ENCODE data around the gene MYH13. TPM values are rescaled to one million over a fixed set of nuclear protein-coding genes. Genes with fewer than 3 reads are reported as not detected.

The MYH13 gene
- total RNA-seq (2014; rRNA removed; shearing (Covaris generic)), result not detected in 2 replicates

- no peak for DNase-seq (ENCODE audit: low spot score)
- in situ Hi-C loops (cut with HindIII; ENCODE audit: low sequenced_read_pairs), result no loop called here
Observed at GRCh38 chr17:10372906-10373305, at the start of gene MYH13. MYH13 (minus strand) TSS chr17:10373006; CDS start chr17:10364530, 8,476 bp downstream.

GRCh38 chr17:10421900-10422542 lies 49.2 kb upstream of the MYH13 start, which contains the start of gene MYH8:
MYH8 (minus strand) TSS chr17:10421950; CDS start chr17:10420227, 1,723 bp downstream.
- in situ Hi-C loops (cut with HindIII; ENCODE audit: low sequenced_read_pairs), result no loop called here
- DNase-seq (ENCODE audit: low spot score), result no peak

- DNase-seq (ENCODE audit: low spot score), result no peak
- in situ Hi-C loops (cut with HindIII; ENCODE audit: low sequenced_read_pairs), result no loop called here
Observed at GRCh38 chr17:10421211-10421610, 48.4 kb upstream of the MYH13 start.

DNA sequence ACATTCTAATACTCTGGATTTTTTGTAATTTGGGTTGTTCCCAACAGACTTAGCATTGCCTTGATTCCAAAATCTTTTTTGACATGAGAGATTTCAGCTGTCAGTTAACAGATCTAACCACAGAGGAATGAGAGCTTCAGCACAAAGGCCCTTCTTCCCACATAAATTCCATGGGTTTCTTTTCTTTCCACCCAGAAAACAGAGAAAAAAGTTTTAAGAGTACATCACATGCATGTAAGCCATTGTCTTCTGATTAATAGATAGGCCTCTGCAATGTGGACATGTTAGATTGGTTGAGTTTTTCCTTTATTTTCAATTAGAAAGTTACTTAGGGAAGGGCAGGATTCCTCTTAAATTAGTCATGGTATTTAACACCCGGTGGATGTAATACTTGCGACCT lies 48.0 kb upstream of the MYH13 start:
- in situ Hi-C loops (cut with HindIII; ENCODE audit: low sequenced_read_pairs), result no loop called here
- no peak for DNase-seq (ENCODE audit: low spot score)

GRCh38 chr17:10417431-10417830 lies 44.6 kb upstream of the MYH13 start:
- in situ Hi-C loops (cut with HindIII; ENCODE audit: low sequenced_read_pairs), result no loop called here
- DNase-seq (ENCODE audit: low spot score), result no peak

- in situ Hi-C loops (cut with HindIII; ENCODE audit: low sequenced_read_pairs), result no loop called here
- no peak for DNase-seq (ENCODE audit: low spot score)
Observed at GRCh38 chr17:10415161-10415560, 42.4 kb upstream of the MYH13 start.

- DNase-seq (ENCODE audit: low spot score), result no peak
- in situ Hi-C loops (cut with HindIII; ENCODE audit: low sequenced_read_pairs), result no loop called here
Observed at GRCh38 chr17:10403589-10403988, 30.8 kb upstream of the MYH13 start.

DNA sequence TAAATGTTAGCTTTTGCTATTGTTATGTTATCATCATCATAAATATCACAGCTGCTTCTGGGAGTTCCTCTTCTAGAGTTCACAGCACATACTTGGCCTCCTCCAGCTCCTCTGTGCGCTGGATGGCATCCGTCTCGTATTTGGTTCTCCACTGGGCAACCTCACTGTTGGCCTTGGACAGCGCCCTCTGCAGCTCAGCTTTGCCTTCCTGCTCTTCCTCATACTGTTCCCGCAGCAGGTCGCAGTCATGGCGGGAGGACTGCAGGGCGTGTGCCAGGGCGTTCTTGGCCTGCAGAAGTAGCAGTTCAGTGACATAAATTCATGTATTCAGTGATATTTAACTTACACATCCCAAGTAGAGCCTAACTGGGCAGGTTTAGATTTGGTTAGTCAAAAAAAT lies 25.5 kb upstream of the MYH13 start:
- no peak for DNase-seq (ENCODE audit: low spot score)
- in situ Hi-C loops (cut with HindIII; ENCODE audit: low sequenced_read_pairs), result no loop called here

GRCh38 chr17:10396524-10397163 lies 23.8 kb upstream of the MYH13 start:
- in situ Hi-C loops (cut with HindIII; ENCODE audit: low sequenced_read_pairs), result no loop called here

GRCh38 chr17:10394201-10394887 lies 21.5 kb upstream of the MYH13 start:
- DNase-seq (ENCODE audit: low spot score), result no peak
- in situ Hi-C loops (cut with HindIII; ENCODE audit: low sequenced_read_pairs), result no loop called here

More at GRCh38 chr17:10396524-10397163, 23.8 kb upstream of the MYH13 start:
- no peak for DNase-seq (ENCODE audit: low spot score)

DNA sequence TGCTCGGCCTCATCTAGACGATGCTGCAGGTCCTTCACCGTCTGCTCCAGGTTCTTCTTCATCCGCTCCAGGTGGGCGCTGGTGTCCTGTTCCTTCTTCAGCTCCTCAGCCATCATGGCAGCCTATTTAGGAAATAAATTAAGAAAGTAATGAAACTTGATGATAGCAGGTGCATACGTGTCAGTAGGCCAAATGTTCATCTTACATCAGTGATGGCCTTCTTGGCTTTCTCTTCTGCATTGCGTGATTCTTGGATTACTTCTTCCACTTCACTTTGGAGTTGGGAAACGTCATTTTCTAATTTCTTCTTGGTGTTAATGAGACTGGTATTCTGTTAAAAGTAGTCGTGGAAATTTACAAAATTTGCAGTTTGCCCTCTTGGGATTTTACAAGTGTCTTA lies 20.1 kb upstream of the MYH13 start:
- DNase-seq (ENCODE audit: low spot score), result no peak
- in situ Hi-C loops (cut with HindIII; ENCODE audit: low sequenced_read_pairs), result no loop called here

DNA sequence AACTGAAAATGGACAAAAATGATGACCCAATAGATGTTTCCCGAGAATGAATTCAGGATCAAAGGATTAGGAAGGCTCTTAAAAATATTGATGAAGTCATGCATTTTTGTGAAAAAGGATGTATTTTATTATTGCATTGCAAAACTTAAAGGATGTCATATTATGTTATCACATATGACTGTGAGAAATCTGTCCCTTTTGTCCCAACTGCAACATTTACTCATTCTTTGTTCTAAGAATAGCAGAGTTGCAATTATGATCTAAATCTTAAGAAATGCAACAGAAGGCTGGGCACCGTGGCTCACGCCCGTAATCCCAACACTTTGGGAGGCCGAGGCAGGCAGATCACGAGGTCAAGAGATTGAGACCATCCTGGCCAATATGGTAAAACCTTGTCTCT lies 13.1 kb upstream of the MYH13 start:
- no peak for DNase-seq (ENCODE audit: low spot score)
- in situ Hi-C loops (cut with HindIII; ENCODE audit: low sequenced_read_pairs), result no loop called here

DNA sequence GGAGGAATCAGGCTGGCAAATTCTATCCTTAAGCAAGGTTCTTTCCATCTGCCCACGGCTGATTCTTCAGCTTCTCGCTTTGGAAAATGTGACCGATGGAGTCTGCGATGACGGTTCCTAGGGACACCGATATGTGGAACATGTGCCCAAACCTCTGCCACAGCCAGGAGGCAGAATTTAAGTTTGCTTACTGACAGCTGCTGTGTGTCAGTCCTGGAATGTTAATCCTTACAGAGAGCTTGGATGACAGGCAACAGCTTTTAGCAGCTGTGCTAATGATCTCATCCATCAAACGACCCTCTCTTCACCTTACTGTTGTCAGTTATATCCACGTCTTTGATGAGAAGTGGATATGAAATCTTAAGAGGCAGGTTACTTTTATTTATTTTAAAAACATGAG lies 11.4 kb upstream of the MYH13 start:
- no peak for DNase-seq (ENCODE audit: low spot score)
- in situ Hi-C loops (cut with HindIII; ENCODE audit: low sequenced_read_pairs), result no loop called here

DNA sequence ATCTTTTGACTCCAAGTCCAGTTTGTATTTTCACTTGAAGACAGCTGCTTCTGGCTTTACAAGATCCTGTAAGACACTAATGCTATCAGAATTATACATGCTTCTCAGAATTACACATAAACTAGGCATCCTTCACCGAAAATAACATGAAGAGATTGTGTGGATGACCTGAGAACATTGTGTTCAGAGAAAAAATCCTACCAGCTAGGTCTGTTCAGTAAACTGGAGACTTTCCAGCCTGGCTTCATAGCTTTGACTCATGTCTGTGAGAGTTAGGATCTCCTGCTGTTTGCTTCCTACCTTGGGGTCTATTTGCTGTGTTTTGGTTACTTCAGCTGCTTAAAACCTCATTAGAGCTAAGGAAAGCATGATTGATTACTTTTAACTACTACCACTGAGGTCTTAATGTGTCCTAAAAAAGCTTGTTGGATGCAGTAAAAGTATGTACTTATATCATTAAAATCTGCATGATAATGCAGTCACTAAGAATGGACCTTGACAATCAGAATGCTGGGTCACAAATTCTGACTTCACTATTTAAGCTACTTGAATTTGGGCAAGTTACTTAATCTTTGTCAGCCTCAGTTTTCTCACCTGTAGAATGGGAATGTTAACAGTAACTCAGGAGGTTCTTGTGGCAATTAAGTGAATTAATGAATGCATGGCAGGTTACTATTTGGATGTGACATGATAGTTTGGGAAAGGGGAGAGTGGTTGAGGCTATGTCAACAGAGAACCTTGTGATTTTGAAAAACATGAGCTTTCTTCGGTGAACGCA lies 8.0 kb upstream of the MYH13 start:
- DNase-seq (ENCODE audit: low spot score), result no peak
- in situ Hi-C loops (cut with HindIII; ENCODE audit: low sequenced_read_pairs), result no loop called here

DNA sequence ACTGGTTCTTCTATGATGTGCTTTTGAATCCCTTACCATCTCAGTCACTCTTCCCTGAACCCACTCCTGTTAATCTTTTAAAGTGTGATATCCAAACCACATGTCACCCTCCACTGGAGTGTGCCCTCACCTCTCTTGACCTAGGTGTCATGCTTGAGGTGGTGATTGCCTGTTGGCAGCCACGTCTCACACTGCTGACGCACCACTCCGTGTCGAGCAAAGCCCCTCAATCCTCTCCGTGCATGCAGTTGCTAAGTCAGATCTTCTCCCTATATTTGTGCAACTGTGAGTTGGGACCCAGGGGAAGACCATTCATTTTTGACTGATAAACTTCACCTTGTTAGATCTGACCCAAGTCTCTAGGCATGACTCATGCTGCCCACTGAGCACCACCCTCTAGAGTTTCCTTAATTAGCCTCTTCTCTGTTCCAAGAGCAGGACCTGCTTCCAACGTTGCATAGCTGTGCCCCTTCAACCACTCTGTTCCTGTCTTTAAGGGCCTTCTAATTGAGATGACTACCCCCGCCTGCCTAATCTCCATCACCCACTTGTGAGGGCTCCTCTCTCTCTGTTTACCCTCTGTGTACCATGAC lies 2.7 kb downstream of the MYH13 start:
- in situ Hi-C loops (cut with HindIII; ENCODE audit: low sequenced_read_pairs), result no loop called here
- DNase-seq (ENCODE audit: low spot score), result no peak

GRCh38 chr17:10369239-10369638 lies 3.6 kb downstream of the MYH13 start:
- DNase-seq (ENCODE audit: low spot score), result no peak
- in situ Hi-C loops (cut with HindIII; ENCODE audit: low sequenced_read_pairs), result no loop called here

DNA sequence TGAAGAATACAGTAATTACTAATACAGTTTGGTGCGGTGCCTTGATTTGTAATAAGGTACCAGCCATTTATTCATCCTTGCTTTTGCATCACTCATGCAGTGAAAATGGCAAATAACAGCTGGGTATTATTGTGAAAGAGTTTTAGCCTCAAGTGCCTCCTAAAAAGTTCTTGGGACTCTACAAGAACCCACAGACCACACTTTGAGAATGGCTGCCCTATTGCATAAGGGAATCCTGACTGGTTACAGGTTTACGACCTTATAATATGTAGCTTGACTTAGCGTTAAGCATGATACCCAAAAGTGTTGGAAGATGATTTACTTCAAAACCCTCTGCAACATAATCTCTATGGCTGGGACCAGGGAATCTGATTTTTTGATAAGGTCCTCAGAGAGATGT lies 4.2 kb downstream of the MYH13 start:
- in situ Hi-C loops (cut with HindIII; ENCODE audit: low sequenced_read_pairs), result no loop called here
- DNase-seq (ENCODE audit: low spot score), result no peak

GRCh38 chr17:10360578-10360977 lies 12.2 kb downstream of the MYH13 start:
- in situ Hi-C loops (cut with HindIII; ENCODE audit: low sequenced_read_pairs), result no loop called here
- no peak for DNase-seq (ENCODE audit: low spot score)

DNA sequence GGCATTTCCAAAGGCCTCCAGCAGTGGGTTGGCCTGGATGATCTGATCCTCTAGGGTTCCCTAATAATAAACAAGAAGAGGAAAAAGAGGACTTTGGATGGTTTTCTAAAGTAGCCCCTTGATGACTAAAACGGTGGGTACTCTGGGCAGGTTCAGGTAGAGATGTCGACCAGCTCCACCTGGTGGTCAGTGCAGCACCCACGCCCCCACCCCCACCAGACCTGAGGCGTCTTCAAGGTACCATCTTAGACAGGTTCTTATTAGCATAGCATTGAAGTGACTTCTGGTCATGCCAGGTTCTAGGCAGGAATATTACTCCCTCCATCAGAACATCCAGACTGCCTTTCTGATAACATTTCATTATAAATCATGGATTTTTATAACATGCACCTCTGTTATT lies 15.0 kb downstream of the MYH13 start:
- in situ Hi-C loops (cut with HindIII; ENCODE audit: low sequenced_read_pairs), result no loop called here
- DNase-seq (ENCODE audit: low spot score), result peak; percentile 2

Data from G401 (cell line).